HG03025 (cell line): ENCODE data around the gene HK3.

Source experiments
- ATAC-seq: cut with Tn5 transposase; IDR thresholded peaks from one replicate; pipeline ENCODE4 v1.9.1; 2021; ENCODE audit warnings: mild to moderate bottlenecking, moderate library complexity; ENCODE audit not compliant: unreplicated experiment, low FRiP score

Gene HK3

GRCh38 chr5:176886336-176887251 is 12.6 kb downstream of the HK3 start:
- ATAC-seq: no peak

- no peak for ATAC-seq
Observed at GRCh38 chr5:176884571-176884890, 14.6 kb downstream of the HK3 start.

- no peak for ATAC-seq
Observed at GRCh38 chr5:176883700-176884570, 15.2 kb downstream of the HK3 start.

GRCh38 chr5:176882567-176882903 is 16.6 kb downstream of the HK3 start:
- ATAC-seq: no peak

- ATAC-seq: no peak
Observed at GRCh38 chr5:176881816-176882566, 17.2 kb downstream of the HK3 start.

GRCh38 chr5:176881021-176881749 is 18.0 kb downstream of the HK3 start:
- no peak for ATAC-seq

GRCh38 chr5:176880366-176881020 is 18.7 kb downstream of the HK3 start:
- ATAC-seq: no peak

GRCh38 chr5:176879663-176880361 is 19.3 kb downstream of the HK3 start:
- ATAC-seq: no peak

GRCh38 chr5:176878906-176879662 is 20.1 kb downstream of the HK3 start:
- no peak for ATAC-seq

- no peak for ATAC-seq
Observed at GRCh38 chr5:176878463-176878862, 20.7 kb downstream of the HK3 start.

GRCh38 chr5:176877793-176878331 is 21.3 kb downstream of the HK3 start:
- no peak for ATAC-seq

- ATAC-seq: no peak
Observed at GRCh38 chr5:176876506-176877431, 22.4 kb downstream of the HK3 start.

- ATAC-seq: no peak
Observed at GRCh38 chr5:176875783-176876505, 23.2 kb downstream of the HK3 start.

- no peak for ATAC-seq
Observed at GRCh38 chr5:176875014-176875550, 24.1 kb downstream of the HK3 start.

GRCh38 chr5:176874198-176874780 is 24.9 kb downstream of the HK3 start:
- no peak for ATAC-seq
